Measurements from ENCODE around the gene C11orf68.

C11orf68 gene

DNA sequence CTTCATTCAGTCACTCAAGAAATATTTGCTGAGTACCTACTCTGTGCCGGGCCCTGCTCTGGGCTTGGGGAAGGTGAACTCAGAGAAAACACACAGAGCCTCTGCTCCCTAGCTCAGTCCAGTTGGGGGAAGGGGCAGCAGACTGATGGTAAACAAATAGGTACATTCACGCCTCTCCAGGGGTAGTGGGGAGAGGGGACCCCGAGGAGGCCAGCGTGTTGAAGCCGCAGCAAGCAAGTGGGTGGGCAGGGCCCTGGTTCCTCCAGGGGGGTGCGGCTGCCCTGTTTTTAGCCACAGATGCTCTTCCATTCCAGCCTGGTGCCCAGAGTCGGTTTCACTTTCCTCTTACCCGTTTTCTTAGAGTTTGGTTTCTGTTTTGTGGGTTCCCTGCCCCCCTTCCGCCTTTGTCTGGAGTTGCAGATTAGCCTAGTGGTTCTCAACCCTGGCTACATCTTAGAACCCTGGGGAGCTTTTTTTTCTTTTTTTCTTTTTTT lies 9.1 kb upstream of the C11orf68 start:
- DNase-seq (ENCODE audit: extremely low read depth, low read depth): no peak
- TF ChIP-seq, protein P1, sequence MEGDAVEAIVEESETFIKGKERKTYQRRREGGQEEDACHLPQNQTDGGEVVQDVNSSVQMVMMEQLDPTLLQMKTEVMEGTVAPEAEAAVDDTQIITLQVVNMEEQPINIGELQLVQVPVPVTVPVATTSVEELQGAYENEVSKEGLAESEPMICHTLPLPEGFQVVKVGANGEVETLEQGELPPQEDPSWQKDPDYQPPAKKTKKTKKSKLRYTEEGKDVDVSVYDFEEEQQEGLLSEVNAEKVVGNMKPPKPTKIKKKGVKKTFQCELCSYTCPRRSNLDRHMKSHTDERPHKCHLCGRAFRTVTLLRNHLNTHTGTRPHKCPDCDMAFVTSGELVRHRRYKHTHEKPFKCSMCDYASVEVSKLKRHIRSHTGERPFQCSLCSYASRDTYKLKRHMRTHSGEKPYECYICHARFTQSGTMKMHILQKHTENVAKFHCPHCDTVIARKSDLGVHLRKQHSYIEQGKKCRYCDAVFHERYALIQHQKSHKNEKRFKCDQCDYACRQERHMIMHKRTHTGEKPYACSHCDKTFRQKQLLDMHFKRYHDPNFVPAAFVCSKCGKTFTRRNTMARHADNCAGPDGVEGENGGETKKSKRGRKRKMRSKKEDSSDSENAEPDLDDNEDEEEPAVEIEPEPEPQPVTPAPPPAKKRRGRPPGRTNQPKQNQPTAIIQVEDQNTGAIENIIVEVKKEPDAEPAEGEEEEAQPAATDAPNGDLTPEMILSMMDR (IDR thresholded peaks at IDR 0.05; ENCODE audit: low read depth, low read length): no peak

DNA sequence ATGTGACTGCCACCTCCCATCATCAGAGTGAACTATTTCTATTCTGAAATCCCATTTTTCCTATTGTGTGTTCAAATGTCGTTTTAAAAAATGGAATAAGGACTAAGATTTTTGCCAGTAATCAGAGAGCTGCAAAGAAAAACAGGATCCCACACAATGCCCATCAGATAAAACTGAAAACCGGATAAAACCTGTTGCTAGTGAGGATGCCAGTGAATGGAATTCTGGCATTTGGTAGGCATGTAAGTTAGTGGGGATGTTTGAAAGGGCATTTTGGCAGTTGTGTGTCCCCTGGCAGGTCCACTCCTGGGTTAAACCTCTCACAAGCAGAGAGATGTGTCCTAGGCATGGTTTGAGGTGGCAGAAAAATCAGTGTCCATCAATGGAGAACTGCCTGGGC lies 6.5 kb upstream of the C11orf68 start:
- no peak for DNase-seq (ENCODE audit: extremely low read depth, low read depth)
- TF ChIP-seq, protein P1 (IDR thresholded peaks at IDR 0.05; ENCODE audit: low read depth, low read length): no peak

DNA sequence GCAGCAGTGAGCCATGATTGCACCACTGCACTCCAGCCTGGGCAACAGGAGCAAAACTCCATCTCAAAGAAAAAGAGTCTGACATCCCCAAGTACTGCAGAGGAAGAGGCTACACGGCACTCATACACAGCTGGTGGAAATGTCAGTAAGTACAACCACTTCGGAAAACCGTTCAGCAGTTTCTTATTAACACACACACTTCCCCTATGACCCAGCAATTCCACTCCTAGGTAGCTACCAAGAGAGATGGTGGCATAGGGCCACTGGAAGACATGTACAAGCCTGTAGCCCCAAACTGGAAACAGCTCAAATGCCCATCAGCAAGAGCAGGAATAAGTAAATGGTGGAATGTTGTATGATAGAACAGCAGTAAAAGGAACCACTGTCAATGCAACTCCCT lies 3.7 kb upstream of the C11orf68 start:
- TF ChIP-seq, protein P1 (IDR thresholded peaks at IDR 0.05; ENCODE audit: low read depth, low read length): no peak
- no peak for DNase-seq (ENCODE audit: extremely low read depth, low read depth)

DNA sequence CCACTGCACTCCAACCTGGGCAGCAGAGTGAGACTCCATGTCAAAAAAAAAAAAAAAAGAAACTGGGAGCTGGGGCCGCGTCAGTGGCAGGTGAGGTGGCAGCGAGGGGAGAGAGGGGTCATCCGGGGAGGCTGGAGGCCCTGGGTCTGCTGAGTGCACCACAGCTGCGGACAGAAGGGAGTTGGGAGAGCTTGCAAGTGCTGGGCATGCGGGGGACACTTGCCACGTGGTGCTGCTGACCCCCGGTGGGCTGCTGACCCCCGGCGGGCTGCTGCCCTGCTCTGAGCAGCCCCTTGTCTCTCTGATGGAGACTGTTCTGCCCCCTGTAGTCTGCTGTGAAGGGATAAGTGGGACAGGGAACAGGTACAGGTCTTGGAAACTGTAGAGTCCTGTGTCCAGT lies 3.0 kb upstream of the C11orf68 start:
- TF ChIP-seq, protein P1 (IDR thresholded peaks at IDR 0.05; ENCODE audit: low read depth, low read length): no peak
- DNase-seq (ENCODE audit: extremely low read depth, low read depth): no peak

DNA sequence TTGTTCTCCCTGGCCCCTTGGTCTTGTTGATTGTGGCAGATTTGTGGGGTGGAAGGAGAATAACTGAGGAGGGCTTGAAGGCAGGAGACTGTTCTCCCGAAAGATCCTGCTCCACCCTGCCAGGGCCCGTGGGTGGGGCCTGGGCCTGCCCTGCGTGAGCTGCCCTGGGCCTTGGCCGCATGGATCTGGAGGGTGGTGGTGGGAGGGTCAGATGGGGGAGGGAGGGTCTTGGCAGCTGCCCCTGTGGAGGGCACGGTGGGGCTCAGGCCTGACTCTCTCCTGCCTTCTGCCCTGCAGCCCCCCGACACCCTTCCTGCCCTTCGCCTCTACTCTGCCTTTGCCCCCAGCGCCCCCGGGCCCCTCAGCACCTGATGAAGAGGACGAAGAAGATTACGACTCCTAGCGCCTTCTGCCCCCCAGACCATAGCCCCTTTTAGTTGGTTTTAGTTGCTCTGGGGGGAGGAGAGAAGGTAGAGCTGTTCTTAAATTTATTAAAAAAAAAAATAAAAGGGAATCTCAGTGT lies 2.2 kb upstream of the C11orf68 start:
- TF ChIP-seq, protein P1 (IDR thresholded peaks at IDR 0.05; ENCODE audit: low read depth, low read length): no peak

DNA sequence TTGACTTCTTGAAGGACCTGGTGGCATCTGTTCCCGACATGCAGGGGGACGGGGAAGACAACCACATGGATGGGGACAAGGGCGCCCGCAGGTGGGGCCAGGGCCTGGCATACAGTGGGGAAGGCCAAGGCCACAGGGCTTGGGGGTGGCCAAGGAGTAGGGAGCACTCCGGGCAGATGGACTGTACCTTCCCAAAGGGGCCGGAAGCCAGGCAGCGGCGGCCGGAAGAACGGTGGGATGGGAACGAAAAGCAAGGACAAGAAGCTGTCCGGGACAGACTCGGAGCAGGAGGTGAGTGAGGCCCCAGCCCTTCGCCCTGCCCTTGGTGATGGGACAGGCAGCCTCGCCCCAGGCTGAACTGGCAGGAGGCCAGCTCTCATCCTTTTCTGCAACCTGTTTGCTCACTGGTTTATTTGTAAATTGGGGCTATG lies 1.5 kb upstream of the C11orf68 start:
- TF ChIP-seq, protein P1 (IDR thresholded peaks at IDR 0.05; ENCODE audit: low read depth, low read length): no peak
- DNase-seq (ENCODE audit: extremely low read depth, low read depth): no peak

More for the DNA sequence above, 2.2 kb upstream of the C11orf68 start:
- no peak for DNase-seq (ENCODE audit: extremely low read depth, low read depth)

DNA sequence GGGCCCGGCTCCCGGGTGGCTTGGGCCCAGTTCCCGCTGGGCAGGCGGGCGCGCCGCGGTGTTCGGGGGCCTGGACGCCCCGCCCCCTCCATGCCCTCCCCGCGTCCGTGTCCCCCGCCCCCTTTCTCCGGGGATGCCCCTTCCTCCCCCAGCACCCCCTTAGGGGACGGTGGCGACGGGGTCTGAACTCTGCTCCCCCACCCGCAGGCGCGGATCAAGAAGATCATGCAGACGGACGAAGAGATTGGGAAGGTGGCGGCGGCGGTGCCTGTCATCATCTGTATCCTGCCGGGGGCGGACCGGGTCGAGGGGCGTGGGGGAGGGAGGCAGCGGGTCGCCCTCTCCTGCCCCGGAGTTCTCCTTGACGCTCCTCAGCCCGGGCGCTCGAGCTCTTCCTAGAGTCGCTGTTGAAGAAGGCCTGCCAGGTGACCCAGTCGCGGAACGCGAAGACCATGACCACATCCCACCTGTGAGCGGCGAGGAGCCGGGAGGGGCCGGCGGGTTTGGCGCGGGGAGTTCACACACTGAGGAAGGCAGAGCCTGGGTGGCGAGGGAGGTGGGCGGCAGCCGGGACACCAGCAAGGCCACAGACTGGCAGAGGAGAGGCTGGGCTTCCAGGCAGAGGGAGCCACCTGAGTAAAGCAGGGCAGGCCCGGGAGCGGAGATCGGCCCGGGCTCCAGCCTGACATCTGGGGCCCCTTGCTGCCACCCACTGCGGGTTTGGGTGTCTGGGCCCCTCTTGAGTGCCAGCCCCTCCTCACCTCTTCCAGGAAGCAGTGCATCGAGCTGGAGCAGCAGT lies 910 bp upstream of the C11orf68 start:
- TF ChIP-seq, protein P1 (IDR thresholded peaks at IDR 0.05; ENCODE audit: low read depth, low read length): no peak
- no peak for DNase-seq (ENCODE audit: extremely low read depth, low read depth)

All from AG09319 (cell line).